Natural killer cell (primary cell): ENCODE measurements around the gene MISP. TPM values are rescaled to one million over a fixed set of nuclear protein-coding genes. Genes with fewer than 3 reads are reported as not detected.

Experiments
- ATAC-seq, 3 donors: fragments of 150-1000 bp in 2 of 3; fragments of 200-7000 bp in 1 of 3; cut with Tn5 transposase; 1 replicate in 1 of 3; 2 replicates in 2 of 3; pipeline ENCODE4 v1.10.0; 2021; ENCODE audit warnings: mild to moderate bottlenecking in 2 of 3, moderate library complexity in 2 of 3
- DNase-seq, 2 donors: peaks; one replicate each; pipeline versions ENCODE4 v3.0.0 to v3.0.0-alpha.2; 2013 to 2021; ENCODE audit warnings: mixed read lengths in 1 of 2
- H3K27ac ChIP-seq: one replicate; pipeline ENCODE4 v1.5.1; 2013; ENCODE audit warnings: mild to moderate bottlenecking, low read length
- H3K27me3 ChIP-seq: one replicate; pipeline ENCODE4 v1.6.1; 2013; ENCODE audit warnings: low read length; ENCODE audit not compliant: control insufficient read depth, insufficient read depth
- H3K36me3 ChIP-seq: one replicate; pipeline ENCODE4 v1.6.1; 2013; ENCODE audit warnings: low read length; ENCODE audit not compliant: control insufficient read depth, insufficient read depth
- H3K4me1 ChIP-seq: one replicate; pipeline ENCODE4 v1.6.1; 2013; ENCODE audit warnings: low read length; ENCODE audit not compliant: control insufficient read depth, insufficient read depth
- H3K4me3 ChIP-seq: one replicate; pipeline ENCODE4 v1.5.1; 2013; ENCODE audit warnings: low read length
- H3K9me3 ChIP-seq: one replicate; pipeline ENCODE4 v1.6.1; 2013; ENCODE audit warnings: low read length; ENCODE audit not compliant: control insufficient read depth, insufficient read depth
- H3K27ac Mint-ChIP-seq, 2 donors: one replicate each; pipeline ENCODE4 v1.8.0; 2022; ENCODE audit warnings: mild to moderate bottlenecking in 2 of 2, mixed read lengths in 2 of 2, moderate library complexity in 1 of 2
- H3K27me3 Mint-ChIP-seq, 2 donors: one replicate each; pipeline ENCODE4 v1.8.0; 2022; ENCODE audit warnings: low read depth in 2 of 2, mixed read lengths in 2 of 2
- H3K36me3 Mint-ChIP-seq: one replicate; pipeline ENCODE4 v1.8.0; 2022; ENCODE audit warnings: mixed read lengths
- H3K4me1 Mint-ChIP-seq, 2 donors: one replicate each; pipeline ENCODE4 v1.8.0; 2022; ENCODE audit warnings: mixed read lengths in 2 of 2
- H3K4me3 Mint-ChIP-seq: one replicate; pipeline ENCODE4 v1.8.0; 2022; ENCODE audit warnings: mild to moderate bottlenecking, moderate library complexity, mixed read lengths
- H3K9me3 Mint-ChIP-seq, 2 donors: one replicate each; pipeline ENCODE4 v1.8.0; 2022; ENCODE audit warnings: mixed read lengths in 2 of 2
- CTCF ChIP-seq: fragments of 200-600 bp; IDR thresholded peaks from one replicate; pipeline ENCODE4 v1.8.0; 2022; ENCODE audit warnings: antibody characterized with exemption
- WGBS: methylation state at CpG from one replicate; pipeline ENCODE4 v1.1.7; 2013; ENCODE audit warnings: missing lambda C conversion rate; ENCODE audit not compliant: insufficient coverage; 5-methylcytosine and 5-hydroxymethylcytosine counted together
- intact Hi-C: fragments of 100-400 bp; cut with micrococcal nuclease; formaldehyde crosslinking; loops from one replicate; pipeline ENCODE4 v1.14.2; 2022
- total RNA-seq, 4 donors: library from RNA; stranded (reverse); fragments of 120-200 nt in 1 of 4; gene quantifications; one replicate each; pipeline versions ENCODE4 v1.2.3 to v1.2.4, GENCODE V29; 2013 to 2022

MISP gene
- total RNA-seq, 3 donors from 2014 or later (not counting 1 experiment from before 2014, with no cell fraction given): not detected

GRCh38 chr19:718991-719512, 31.9 kb upstream of the MISP start:
- Histone ChIP-seq H3K27me3 (peaks cover 7% of the 10 kb centered on the region), H3K27ac (no peak overlapping the region), H3K9me3 (peaks cover 7% of the 10 kb centered on the region), H3K4me1 (peaks cover 5% of the 10 kb centered on the region), H3K36me3 (no peaks in the 10 kb centered on the region), H3K4me3 (no peak overlapping the region)
- H3K4me3 Mint-ChIP-seq: no peak overlapping the region
- ATAC-seq (no peak), DNase-seq (no peak)
- 69% methylated on average over 50 of the region's 54 CpGs for WGBS
- H3K27me3 Mint-ChIP-seq: peaks cover 7 to 25% of the 10 kb centered on the region in 2 donors
- no peak overlapping the region for H3K27ac Mint-ChIP-seq
- no peaks in the 10 kb centered on the region for H3K4me1 Mint-ChIP-seq
- TF ChIP-seq CTCF: no peak
- H3K9me3 Mint-ChIP-seq: peaks cover 0 to 3% of the 10 kb centered on the region in 2 donors
- intact Hi-C loops: no loop called here
- no peaks in the 10 kb centered on the region for H3K36me3 Mint-ChIP-seq

- H3K4me1 ChIP-seq: peaks cover 5% of the 10 kb centered on the region
Observed at GRCh38 chr19:719636-720344, 31.1 kb upstream of the MISP start.

GRCh38 chr19:720345-721160, 30.4 kb upstream of the MISP start:
- peaks cover 5% of the 10 kb centered on the region for H3K4me1 ChIP-seq
- H3K9me3 Mint-ChIP-seq: peaks cover 0 to under 1% of the 10 kb centered on the region in 2 donors
- no peaks in the 10 kb centered on the region for H3K36me3 Mint-ChIP-seq
- H3K27ac Mint-ChIP-seq: no peak overlapping the region
- no peak for TF ChIP-seq CTCF
- H3K27ac ChIP-seq: no peak overlapping the region
- peaks cover 7% of the 10 kb centered on the region for H3K27me3 ChIP-seq
- intact Hi-C loops: no loop called here
- peaks cover 2% of the 10 kb centered on the region for H3K9me3 ChIP-seq
- H3K4me3 Mint-ChIP-seq: no peak overlapping the region
- no peak overlapping the region for H3K4me3 ChIP-seq
- 19% methylated on average over 41 of the region's 58 CpGs for WGBS
- peaks cover 3 to 22% of the 10 kb centered on the region in 2 donors for H3K27me3 Mint-ChIP-seq
- no peaks in the 10 kb centered on the region for H3K4me1 Mint-ChIP-seq
- DNase-seq: no peak
- H3K36me3 ChIP-seq: no peaks in the 10 kb centered on the region
- no peak for ATAC-seq

More at GRCh38 chr19:719636-720344, 31.1 kb upstream of the MISP start:
- DNase-seq: no peak
- ATAC-seq: peak in 2 of 3 donors; percentile 29 to 35
- no peak overlapping the region for H3K4me3 ChIP-seq
- H3K27ac ChIP-seq: no peak overlapping the region
- H3K36me3 ChIP-seq: no peaks in the 10 kb centered on the region
- WGBS: 16% methylated on average over 70 of the region's 79 CpGs
- Mint-ChIP-seq H3K4me3 (no peak overlapping the region), H3K27ac (no peak overlapping the region), H3K36me3 (no peaks in the 10 kb centered on the region), H3K9me3 (peaks cover 0 to 3% of the 10 kb centered on the region in 2 donors), H3K4me1 (no peaks in the 10 kb centered on the region), H3K27me3 (peaks cover 7 to 25% of the 10 kb centered on the region in 2 donors)
- H3K27me3 ChIP-seq: peaks cover 7% of the 10 kb centered on the region
- intact Hi-C loops: no loop called here
- TF ChIP-seq CTCF: no peak
- H3K9me3 ChIP-seq: peaks cover 7% of the 10 kb centered on the region
